Neutrophil (primary cell): ENCODE data around the gene USP20.

Experiments used
- H3K27ac ChIP-seq: fragments of 200-600 bp; sonication (generic); 2 replicates; pipeline ENCODE4 v1.5.1; 2016; ENCODE audit warnings: mild to moderate bottlenecking, moderate library complexity
- H3K27me3 ChIP-seq: fragments of 200-600 bp; sonication (generic); 2 replicates; pipeline ENCODE4 v1.6.0; 2016; ENCODE audit warnings: mild to moderate bottlenecking
- H3K36me3 ChIP-seq: fragments of 200-600 bp; sonication (generic); 2 replicates; pipeline ENCODE4 v1.5.1; 2017
- H3K4me1 ChIP-seq, 2 experiments: fragments of 200-600 bp in 1 of 2; sonication (generic) in 1 of 2; 1 replicate in 1 of 2; 2 replicates in 1 of 2; pipeline versions ENCODE4 v1.5.1 to v1.6.1; 2013 to 2016; ENCODE audit warnings: low read depth in 1 of 2, low read length in 1 of 2, mild to moderate bottlenecking in 1 of 2, moderate library complexity in 1 of 2; ENCODE audit not compliant: control insufficient read depth in 1 of 2, insufficient read depth in 1 of 2
- H3K4me3 ChIP-seq, 2 experiments: fragments of 200-600 bp in 1 of 2; sonication (generic) in 1 of 2; 1 replicate in 1 of 2; 2 replicates in 1 of 2; pipeline ENCODE4 v1.5.1; 2013 to 2016; ENCODE audit warnings: low read depth in 1 of 2, low read length in 1 of 2, mild to moderate bottlenecking in 1 of 2, moderate library complexity in 1 of 2
- H3K9me3 ChIP-seq: fragments of 200-600 bp; sonication (generic); 2 replicates; pipeline ENCODE4 v1.5.1; 2016
- TF ChIP-seq, protein P1 (sequence below): fragments of 200-600 bp; sonication (generic); IDR thresholded peaks from 2 replicates; pipeline ENCODE4 v1.5.1; 2016; ENCODE audit warnings: antibody characterized with exemption

Gene USP20

DNA sequence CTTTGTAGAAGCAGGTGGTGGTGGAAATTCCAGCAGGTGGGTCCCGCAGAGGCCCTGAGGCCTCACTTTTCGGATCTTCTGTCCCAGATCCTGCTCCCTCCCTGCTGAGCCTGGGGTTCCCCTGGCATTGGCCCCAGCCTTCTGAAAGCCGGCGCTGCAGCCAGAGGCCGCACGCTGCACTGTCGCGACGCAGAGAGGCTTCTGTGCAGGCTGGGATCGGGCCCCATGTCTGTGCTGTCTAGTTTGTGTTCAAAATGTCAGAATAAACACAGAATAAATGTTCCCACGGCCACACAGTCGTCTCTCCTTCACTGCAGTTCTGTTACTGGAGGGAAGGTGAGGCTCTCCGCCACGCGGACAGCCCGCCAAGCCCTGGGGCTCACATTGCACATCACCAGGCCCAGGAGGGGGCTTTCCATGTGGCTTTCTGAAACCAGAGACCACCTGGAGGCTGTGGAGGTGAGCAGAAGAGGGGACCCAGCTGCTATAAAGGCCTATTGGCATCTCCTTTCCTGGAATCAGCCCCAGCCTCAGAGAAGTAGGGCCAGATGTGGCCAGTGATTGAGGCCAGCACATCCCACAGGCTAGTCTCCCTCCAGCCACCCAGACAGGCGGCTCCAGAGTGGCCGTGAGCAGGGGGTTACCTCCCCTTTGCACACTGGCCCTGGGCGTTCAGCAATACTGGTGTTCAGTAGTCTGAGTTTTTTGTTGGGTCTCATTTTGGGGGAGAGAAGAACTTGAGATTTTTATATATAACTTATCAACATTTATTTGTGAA is 46.5 kb downstream of the USP20 start:
- no peak overlapping the region for H3K4me3 ChIP-seq
- TF ChIP-seq, protein P1, sequence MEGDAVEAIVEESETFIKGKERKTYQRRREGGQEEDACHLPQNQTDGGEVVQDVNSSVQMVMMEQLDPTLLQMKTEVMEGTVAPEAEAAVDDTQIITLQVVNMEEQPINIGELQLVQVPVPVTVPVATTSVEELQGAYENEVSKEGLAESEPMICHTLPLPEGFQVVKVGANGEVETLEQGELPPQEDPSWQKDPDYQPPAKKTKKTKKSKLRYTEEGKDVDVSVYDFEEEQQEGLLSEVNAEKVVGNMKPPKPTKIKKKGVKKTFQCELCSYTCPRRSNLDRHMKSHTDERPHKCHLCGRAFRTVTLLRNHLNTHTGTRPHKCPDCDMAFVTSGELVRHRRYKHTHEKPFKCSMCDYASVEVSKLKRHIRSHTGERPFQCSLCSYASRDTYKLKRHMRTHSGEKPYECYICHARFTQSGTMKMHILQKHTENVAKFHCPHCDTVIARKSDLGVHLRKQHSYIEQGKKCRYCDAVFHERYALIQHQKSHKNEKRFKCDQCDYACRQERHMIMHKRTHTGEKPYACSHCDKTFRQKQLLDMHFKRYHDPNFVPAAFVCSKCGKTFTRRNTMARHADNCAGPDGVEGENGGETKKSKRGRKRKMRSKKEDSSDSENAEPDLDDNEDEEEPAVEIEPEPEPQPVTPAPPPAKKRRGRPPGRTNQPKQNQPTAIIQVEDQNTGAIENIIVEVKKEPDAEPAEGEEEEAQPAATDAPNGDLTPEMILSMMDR: no peak

DNA sequence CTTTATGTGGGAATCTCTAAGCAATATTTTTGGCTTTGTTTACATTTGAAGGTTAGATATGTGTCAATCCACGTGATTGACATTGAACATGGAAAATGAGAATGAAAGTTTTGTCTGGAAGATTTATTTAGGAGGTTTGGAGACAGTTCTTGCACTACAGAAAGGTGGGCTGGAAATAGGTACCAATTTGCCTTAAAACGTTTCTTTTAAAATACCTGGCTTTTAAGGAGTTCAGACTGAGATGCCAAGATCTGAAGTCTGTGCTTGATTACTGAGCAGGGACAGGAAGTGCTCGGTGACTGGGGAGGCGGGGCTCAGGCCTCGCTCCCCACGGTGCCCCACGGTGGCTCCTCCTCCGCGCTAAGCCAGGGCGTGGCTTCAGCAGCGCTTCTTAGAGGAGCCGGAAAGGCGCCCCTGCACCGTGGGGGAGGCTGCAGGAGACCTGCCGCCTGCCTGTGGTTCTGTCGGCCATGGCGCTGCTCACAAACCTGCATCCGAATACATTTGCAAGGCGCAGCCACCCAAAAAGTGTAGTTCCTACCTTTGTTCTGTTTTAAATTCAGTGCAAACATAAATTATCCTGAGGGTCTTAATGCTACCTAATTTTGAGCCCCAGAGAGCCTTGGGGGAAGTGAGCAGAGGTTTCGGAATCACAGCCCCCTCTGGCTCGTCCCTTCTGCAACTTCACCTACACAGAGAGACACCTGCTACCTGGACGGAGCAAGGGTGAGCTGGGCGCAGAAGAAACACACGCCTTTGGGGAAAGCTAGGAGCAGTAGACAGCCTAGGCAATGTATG is 49.2 kb downstream of the USP20 start:
- TF ChIP-seq, protein P1: peak; percentile 38
- Histone ChIP-seq H3K27ac (peak overlapping the region; percentile 99), H3K9me3 (no peaks in the 10 kb centered on the region), H3K4me1 (peaks cover 55 to 60% of the 10 kb centered on the region in 2 experiments), H3K27me3 (no peaks in the 10 kb centered on the region), H3K4me3 (peak overlapping the region; percentile 62 to 70), H3K36me3 (no peaks in the 10 kb centered on the region)

More for the DNA sequence above, 46.5 kb downstream of the USP20 start:
- peak overlapping the region; percentile 29 for H3K27ac ChIP-seq
- no peaks in the 10 kb centered on the region for H3K27me3 ChIP-seq
- peaks cover 29 to 33% of the 10 kb centered on the region in 2 experiments for H3K4me1 ChIP-seq
- no peaks in the 10 kb centered on the region for H3K9me3 ChIP-seq
- no peaks in the 10 kb centered on the region for H3K36me3 ChIP-seq

DNA sequence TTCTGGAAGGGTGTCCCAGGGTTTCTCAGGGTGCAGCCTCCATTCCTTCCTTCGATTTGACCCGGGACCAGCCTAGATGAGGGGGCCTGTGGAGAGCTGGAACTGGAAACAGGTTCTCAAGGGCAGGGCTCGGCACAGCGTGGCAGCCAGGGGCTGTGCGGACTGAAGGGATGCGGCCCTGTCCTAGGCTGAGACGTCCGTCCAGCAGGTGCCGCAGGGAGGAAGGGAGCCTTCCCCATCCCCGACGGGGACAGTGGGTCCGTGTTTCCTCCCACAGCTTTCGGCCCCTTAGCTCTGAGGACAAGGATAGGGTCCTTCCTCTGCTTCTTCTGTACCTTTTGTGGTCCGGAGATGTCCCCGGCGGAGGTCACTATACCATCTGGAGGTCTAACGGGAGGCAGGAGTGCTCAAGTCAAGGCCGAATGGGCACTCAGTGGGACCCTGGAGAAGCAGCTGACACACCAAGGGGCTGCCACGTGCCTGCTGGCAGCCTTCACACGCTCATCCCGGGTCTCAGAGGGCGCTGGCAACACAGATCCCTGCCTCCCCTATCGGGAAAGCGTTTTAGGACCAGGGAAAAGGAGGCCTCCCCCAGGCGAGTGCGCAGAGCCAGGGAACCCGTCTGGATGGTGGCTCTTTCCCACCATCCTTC is 49.9 kb downstream of the USP20 start:
- TF ChIP-seq, protein P1: peak; percentile 39
- peak overlapping the region; percentile 99 for H3K27ac ChIP-seq
- H3K4me3 ChIP-seq: peak overlapping the region; percentile 62 to 70
- no peaks in the 10 kb centered on the region for H3K36me3 ChIP-seq
- peaks cover 62 to 67% of the 10 kb centered on the region in 2 experiments for H3K4me1 ChIP-seq
- no peaks in the 10 kb centered on the region for H3K27me3 ChIP-seq
- H3K9me3 ChIP-seq: no peaks in the 10 kb centered on the region

DNA sequence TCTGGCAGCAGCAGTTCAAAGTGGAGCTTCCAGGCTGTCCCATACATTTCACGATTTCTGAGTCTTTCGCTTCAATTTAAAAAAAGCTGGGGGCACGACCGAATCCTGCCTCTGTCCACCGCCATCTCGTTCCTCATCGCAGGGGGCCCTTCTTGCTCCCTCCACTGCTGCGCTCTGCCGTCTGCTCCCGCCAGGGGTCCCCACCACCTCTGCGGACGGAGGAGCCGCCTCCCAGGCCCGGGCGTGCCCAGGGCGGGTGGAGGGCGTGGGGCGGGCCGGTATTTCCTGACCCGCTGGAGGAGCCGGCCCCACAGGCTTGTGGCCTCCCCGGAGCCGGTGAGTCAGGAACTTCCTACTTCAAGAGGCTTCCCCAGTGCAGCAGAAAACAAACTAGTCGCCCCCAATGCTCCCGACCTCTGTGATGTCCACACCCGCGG is 50.4 kb downstream of the USP20 start:
- TF ChIP-seq, protein P1: peak; percentile 98
- Histone ChIP-seq H3K36me3 (no peaks in the 10 kb centered on the region), H3K27me3 (no peaks in the 10 kb centered on the region), H3K4me1 (peaks cover 66 to 73% of the 10 kb centered on the region in 2 experiments), H3K9me3 (no peaks in the 10 kb centered on the region), H3K4me3 (peak overlapping the region; percentile 62 to 70), H3K27ac (peak overlapping the region; percentile 99)
